ENCODE measurements around the gene EXOSC7. TPM values are rescaled to one million over a fixed set of nuclear protein-coding genes. Genes with fewer than 3 reads are reported as not detected.
A peak's percentile ranks its signal among the peaks of the same experiment; 100 is the strongest.

Gene EXOSC7
- total RNA-seq, 1 experiment from 2014 or later: 53.7 TPM

- DNase-seq (ENCODE audit: low read depth): no peak
Observed at GRCh38 chr3:45021524-45022297, 45.7 kb downstream of the EXOSC7 start.

GRCh38 chr3:45023675-45024074 lies 47.6 kb downstream of the EXOSC7 start:
- no peak for DNase-seq (ENCODE audit: low read depth)

GRCh38 chr3:45024542-45025255 lies 48.7 kb downstream of the EXOSC7 start:
- no peak for DNase-seq (ENCODE audit: low read depth)

GRCh38 chr3:45026038-45026437 lies 50.0 kb downstream of the EXOSC7 start, which contains the start of gene CLEC3B:
TSS of gene CLEC3B (plus strand) at chr3:45026303. CDS start at chr3:45026363, 60 bp downstream.
- peak; percentile 43 for DNase-seq (ENCODE audit: low read depth)

- peak; percentile 74 for DNase-seq (ENCODE audit: low read depth)
Observed at GRCh38 chr3:45026957-45027356, 50.9 kb downstream of the EXOSC7 start.

GRCh38 chr3:45027441-45027840 lies 51.4 kb downstream of the EXOSC7 start:
- no peak for DNase-seq (ENCODE audit: low read depth)

- no peak for DNase-seq (ENCODE audit: low read depth)
Observed at GRCh38 chr3:45029216-45029615, 53.2 kb downstream of the EXOSC7 start.

GRCh38 chr3:45029661-45030060 lies 53.6 kb downstream of the EXOSC7 start:
- no peak for DNase-seq (ENCODE audit: low read depth)

GRCh38 chr3:45031531-45031930 lies 55.5 kb downstream of the EXOSC7 start:
- no peak for DNase-seq (ENCODE audit: low read depth)

- DNase-seq (ENCODE audit: low read depth): no peak
Observed at GRCh38 chr3:45032113-45032512, 56.1 kb downstream of the EXOSC7 start.

GRCh38 chr3:45033791-45034190 lies 57.7 kb downstream of the EXOSC7 start:
- no peak for DNase-seq (ENCODE audit: low read depth)

GRCh38 chr3:45034612-45035252 lies 58.7 kb downstream of the EXOSC7 start:
- peak; percentile 46 for DNase-seq (ENCODE audit: low read depth)

- DNase-seq (ENCODE audit: low read depth): no peak
Observed at GRCh38 chr3:45035441-45036301, 59.6 kb downstream of the EXOSC7 start.

- peak; percentile 94 for DNase-seq (ENCODE audit: low read depth)
Observed at GRCh38 chr3:45037720-45038455, 61.8 kb downstream of the EXOSC7 start.

- DNase-seq (ENCODE audit: low read depth): no peak
Observed at GRCh38 chr3:45041666-45042065, 65.6 kb downstream of the EXOSC7 start.

- no peak for DNase-seq (ENCODE audit: low read depth)
Observed at GRCh38 chr3:45042162-45042561, 66.1 kb downstream of the EXOSC7 start.

- DNase-seq (ENCODE audit: low read depth): peak; percentile 92
Observed at GRCh38 chr3:45043728-45044299, 67.8 kb downstream of the EXOSC7 start.

- no peak for DNase-seq (ENCODE audit: low read depth)
Observed at GRCh38 chr3:45048244-45048643, 72.2 kb downstream of the EXOSC7 start.

- DNase-seq (ENCODE audit: low read depth): no peak
Observed at GRCh38 chr3:45049807-45050206, 73.8 kb downstream of the EXOSC7 start.

- DNase-seq (ENCODE audit: low read depth): no peak
Observed at GRCh38 chr3:45051685-45052084, 75.6 kb downstream of the EXOSC7 start.
